GM19324 (cell line): ENCODE measurements around the gene ACTL6A.
"Not testable (repeated sequence)": the region's sequence is repeated elsewhere in the genome, so short reads cannot be mapped to it uniquely, and the experiment has no call there.

ENCODE experiments used
- ATAC-seq: cut with Tn5 transposase; IDR thresholded peaks from one replicate; pipeline ENCODE4 v1.9.1; 2021; ENCODE audit warnings: mild to moderate bottlenecking, moderate library complexity; ENCODE audit not compliant: unreplicated experiment, low FRiP score

Gene ACTL6A

DNA sequence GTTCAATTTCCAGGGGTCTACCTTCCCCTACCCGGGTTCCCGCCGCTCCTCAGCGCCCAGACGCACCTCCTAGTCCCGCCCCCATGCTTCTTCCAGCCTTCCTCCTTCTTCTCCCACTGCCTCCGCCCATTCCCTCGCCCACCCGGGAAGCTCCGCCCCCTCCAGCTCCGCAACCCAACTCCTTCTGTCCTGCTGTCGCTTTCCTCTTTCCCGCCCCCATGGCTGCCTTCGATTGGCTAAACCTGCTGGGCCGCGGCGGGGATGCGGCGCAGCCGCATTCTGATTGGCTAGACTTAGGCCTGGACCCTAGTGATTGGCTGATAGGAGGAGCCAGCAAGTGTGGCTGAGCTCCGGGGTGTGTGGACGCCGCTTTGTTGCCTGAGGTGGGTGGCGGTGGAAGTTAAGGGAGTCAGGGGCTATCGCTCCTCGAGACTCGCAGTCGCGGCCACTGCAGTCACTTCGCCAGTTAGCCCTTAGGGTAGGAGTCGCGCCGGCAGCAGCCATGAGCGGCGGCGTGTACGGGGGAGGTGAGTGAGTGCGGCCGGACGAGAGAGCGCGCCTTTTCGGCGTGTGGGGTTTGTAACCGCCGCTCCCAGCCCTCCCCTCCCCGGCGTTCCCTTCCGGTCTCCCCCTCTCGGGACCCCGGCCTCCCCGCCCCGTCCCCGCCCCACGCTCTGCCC is at the start of gene ACTL6A:
ACTL6A (plus strand) TSS at position 336 of the 680 bp plus-strand sequence; CDS start at position 503, 167 bp downstream.
- peak; percentile 99 for ATAC-seq

DNA sequence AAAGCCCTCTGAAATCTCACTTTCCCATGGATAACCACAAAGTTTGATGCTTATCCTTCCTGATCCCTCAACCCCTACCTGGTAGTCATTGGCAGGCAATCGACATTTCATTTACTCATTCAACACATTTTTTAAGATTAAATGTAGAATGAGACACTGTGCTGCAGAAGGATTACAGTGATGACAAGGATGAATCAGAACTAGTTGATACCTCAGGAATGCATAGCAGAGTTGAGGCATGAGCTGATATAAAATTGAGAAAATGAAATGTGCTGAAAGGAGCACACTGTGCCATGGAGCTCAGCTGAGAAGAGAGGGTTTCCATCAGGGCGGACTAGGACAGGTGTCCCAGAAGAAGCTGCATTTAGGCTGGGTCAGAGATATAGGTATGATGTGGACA is 48.9 kb upstream of the ACTL6A start:
- no peak for ATAC-seq

- ATAC-seq = not testable (repeated sequence)
Observed at GRCh38 chr3:179516461-179517251, 46.1 kb upstream of the ACTL6A start.

DNA sequence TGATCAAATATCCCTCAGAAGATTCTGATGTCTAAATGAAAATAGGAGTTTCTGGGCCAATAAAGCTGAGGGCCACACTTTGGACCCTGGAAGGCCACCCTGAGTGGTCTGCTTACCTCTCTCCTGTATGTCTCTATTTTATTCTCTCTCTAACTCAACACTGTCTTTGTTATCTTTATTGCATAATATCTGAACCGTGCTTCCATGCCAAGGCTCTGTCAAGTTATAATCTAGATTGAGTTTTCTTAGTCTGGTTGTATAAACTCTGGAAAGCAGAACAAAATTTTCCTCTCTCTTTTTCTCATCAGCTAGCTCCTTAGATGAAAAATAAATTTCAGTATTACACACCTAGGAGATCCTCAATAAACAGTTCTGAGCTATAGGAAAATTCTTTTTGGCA is 36.2 kb upstream of the ACTL6A start:
- ATAC-seq = no peak

GRCh38 chr3:179526989-179527391 is 35.7 kb upstream of the ACTL6A start:
- ATAC-seq = no peak

DNA sequence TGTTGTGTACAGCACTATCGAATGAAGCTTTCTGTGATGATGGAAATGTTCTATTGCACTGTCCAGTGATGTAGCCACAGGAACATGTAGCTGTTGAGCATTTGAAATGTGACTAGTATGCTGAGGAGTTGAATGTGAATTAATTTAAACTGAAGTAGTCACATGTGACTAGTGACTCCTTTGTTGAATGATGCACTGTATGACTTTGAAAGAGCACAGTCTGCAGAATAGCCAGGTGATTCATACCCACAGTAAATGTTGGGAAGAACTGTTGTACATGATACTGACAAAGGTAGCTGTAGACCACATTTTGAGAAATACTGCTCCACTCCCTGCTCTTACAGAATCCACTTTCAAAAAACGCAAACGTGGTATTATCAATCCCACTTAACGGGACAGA is 34.0 kb upstream of the ACTL6A start:
- ATAC-seq = no peak

GRCh38 chr3:179531576-179531975 is 31.1 kb upstream of the ACTL6A start:
- ATAC-seq = no peak

DNA sequence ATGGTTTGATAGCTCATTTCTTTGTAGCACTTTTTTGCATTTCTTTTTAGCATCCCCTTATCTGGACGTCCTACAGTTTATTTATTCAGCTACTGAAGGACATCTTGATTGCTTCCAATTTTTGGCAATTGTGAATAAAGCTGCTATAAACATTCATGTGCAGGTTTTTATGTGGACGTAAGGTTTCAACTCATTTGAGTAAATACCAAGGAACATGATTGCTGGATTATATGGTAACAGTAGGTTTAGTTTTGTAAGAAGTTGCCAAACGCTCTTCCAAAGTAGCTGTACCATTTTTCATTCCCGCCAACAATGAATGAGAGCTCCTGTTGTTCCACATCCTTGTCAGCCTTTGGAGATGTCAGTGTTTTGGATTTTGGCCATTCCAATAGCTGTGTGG is 29.5 kb upstream of the ACTL6A start:
- ATAC-seq = no peak

DNA sequence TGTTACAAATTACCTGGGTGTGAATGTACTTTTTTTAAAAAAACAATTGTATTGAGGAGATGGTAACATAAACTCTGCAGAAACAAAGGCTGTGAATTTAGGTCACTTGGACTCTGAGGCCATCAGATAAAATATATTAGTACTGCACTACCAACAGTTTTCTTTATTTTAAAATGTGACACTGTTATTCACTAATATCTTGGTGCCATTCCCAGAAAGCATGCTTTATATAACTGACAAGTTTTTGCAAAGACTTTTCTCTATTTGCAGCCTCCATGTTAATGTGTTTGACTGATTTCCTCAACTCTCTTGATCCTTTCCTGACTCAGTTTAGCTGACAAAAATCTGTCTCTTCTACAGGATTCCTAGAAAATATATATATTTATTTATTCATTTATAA is 26.5 kb upstream of the ACTL6A start:
- no peak for ATAC-seq

DNA sequence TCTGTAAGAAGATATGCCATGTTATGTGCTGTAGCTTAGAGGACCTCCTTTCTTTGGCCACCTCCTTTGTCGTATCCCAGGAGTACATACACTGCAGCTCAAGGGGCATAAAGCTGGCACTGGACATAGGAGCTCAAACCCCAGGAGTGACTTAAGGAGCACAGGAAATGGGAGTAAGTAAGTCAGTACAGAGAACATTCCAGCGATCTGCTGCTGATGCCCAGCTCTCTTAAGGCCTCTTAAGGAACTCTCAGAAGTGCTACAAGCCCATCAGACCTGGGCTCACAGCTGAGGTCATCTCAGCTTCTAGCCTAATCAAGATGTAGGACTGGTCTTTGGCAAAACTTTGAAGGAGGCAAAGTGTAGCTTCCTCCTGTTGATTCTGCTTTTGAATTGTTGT is 21.6 kb upstream of the ACTL6A start:
- no peak for ATAC-seq

DNA sequence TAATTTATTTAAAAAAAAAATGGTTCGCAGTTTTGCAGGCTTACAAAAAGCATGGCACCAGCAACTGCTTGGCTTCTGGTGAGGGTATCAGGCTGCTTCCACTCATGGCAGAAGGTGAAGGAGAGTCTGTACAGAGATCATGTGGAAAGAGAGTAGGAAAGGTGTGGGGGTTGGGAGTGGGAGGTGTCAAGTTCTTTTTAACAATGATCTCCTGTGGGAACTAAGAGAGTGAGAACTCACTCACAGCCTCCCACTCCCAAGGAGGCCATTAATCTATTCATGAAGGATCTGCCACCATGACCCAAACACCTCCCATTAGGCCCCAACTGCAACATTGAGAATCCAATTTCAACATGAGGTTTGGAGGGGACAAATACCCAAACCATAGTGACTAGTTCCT is 21.1 kb upstream of the ACTL6A start:
- ATAC-seq = no peak

- no peak for ATAC-seq
Observed at GRCh38 chr3:179542375-179542774, 20.4 kb upstream of the ACTL6A start.

GRCh38 chr3:179544981-179545645 is 17.6 kb upstream of the ACTL6A start:
- ATAC-seq = no peak

DNA sequence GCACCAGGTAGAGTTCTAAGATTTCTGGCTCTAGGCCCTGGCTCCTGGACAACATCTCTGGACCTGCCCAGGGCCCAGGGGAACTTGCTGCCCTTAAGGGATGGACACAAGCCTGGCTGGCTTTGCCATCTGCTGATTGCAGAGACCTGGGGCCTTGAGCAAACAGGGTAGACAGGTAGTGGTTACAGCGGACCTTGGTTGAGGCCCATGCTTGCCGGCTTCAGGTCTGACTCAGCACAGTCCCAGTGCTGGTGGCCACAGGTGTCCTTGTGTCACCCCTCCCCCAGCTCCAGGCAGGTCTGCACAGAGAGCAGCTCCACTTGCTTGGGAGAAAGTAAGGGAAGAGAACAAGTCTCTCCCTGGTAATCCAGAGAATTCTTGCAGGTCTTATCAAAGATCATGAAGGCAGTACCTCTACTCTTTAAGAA is 15.9 kb upstream of the ACTL6A start:
- ATAC-seq = no peak

- no peak for ATAC-seq
Observed at GRCh38 chr3:179551349-179552105, 11.2 kb upstream of the ACTL6A start.

DNA sequence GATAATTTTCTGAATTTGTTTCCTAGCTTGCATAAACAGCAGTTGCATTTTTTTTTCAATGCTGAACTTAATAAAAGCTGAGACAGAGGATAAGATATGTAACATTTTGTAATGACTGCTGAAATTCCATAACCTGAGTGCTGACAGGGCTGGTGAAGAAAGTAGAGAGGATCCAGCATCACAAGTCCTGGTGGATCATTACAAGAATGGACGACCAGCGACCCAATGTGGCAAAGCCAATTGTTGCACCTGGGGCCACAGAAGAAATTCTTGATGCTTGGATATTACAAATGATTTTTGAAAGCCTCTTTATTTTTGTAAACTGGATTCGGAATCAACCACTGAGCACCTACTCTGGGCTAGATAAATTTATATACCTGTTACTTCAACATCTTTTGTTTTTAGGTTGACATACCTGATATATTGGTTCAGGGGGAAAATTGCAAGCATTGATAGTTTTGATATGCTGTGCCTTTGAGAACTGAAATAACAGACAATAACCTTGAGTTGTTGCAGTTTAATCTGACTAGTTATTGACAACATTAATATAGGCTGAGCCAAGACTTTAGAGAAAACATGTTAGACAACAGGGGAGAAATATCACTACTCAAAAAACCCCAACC is 3.9 kb upstream of the ACTL6A start:
- ATAC-seq = no peak

GRCh38 chr3:179560791-179561190 is 1.9 kb upstream of the ACTL6A start:
- no peak for ATAC-seq

DNA sequence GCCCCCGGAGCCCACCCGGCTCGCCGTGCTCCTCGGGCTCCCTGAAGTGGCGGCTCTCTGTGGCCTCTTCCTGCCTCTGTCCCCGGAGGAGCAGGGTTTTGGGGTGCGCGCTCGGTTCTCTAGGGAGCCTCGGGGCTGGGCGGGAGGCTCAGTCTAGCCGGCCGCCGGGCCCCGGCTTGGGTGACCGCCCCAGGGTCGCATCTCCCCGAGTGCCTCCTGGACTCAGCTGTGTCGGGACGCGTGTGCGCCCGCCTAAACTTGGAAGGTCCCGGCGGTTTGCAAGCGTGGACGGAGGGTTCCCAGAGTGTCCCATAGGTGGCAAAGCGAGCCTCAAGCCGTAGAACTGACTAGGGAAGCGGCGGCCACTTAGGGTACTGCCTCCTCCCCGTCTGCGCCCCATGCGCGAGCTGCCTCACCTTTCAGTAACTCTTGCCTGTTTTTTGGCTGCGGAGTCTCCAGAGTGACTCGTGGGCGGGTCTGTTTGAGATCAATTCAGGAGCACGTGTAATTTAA is 601 bp downstream of the ACTL6A start:
- ATAC-seq = peak; percentile 45

DNA sequence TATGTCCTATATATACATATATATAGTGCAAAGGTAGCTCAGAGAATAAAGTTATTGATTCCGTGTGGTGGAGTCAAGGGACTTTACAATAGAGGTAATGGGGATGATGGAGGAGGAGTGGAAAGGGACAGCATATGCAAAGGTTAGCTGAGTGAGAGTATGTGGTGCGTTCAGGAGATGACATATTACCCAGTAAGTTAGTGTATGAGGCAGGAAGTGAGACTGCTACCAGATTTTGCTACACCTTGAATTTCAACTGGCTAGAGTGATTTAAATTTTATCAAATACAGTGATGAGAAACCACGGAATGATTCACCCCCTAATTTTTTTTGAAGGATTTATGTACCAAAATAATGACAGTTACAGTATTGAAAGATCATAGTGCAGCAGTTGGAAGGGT is 2.8 kb downstream of the ACTL6A start:
- no peak for ATAC-seq

DNA sequence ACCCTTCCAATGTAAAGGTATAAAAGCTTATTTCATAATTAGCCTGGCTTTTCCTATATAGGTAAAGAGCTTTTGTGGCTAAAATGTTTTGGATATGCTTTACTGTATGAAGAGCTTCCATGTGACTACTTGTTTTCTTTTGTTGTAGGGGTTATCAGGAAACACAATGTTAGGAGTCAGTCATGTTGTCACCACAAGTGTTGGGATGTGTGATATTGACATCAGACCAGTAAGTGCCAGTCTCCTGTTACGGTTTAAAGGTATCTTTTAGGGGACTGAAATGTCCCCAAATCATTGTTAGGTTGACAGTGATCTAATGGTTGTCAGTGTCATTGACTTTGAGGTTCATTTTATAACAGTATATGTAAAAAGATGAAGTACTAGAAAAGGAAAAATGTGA is 18.3 kb downstream of the ACTL6A start:
- no peak for ATAC-seq
